ENCODE results near the gene KCTD15. TPM values are rescaled to one million over a fixed set of nuclear protein-coding genes. Genes with fewer than 3 reads are reported as not detected.

The KCTD15 gene
- total and polyA plus RNA-seq, 4 donors, result 0.89 to 13.8 (median 8.1) TPM

DNA sequence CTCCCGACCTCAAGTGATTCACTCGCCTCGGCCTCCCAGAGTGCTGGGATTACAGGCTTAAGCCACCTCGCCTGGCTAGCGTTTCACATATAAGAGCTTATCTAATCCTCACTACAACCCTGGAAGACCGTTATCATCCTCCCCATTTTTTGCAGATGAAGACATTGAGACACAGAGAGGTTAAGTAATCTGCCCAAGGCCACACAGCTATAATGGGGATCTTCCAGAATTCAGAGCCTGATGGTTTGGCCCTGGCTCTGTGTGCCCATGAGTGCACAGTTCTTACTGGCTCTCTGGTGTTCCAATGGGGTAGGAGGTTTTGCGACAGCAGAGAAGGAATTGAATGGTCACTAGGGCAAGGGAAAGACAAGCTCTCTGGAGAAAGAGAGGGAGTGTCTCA, 16.8 kb upstream of the KCTD15 start:
- no peak for DNase-seq (ENCODE audit: low spot score)
- Histone ChIP-seq H3K9ac (ENCODE audit: low read depth in 1 of 2, low read length in 2 of 2) (no peak overlapping the region), H3K27ac (ENCODE audit: low read depth in 1 of 2, low read length in 2 of 2) (no peak overlapping the region), H3K36me3 (ENCODE audit: control insufficient read depth in 4 of 4, insufficient read depth in 3 of 4, low read depth in 1 of 4, low read length in 3 of 4) (no peaks in the 10 kb centered on the region), H3K9me3 (ENCODE audit: control insufficient read depth in 4 of 4, low read length in 3 of 4) (no peaks in the 10 kb centered on the region), H3K4me1 (ENCODE audit: control insufficient read depth in 4 of 4, insufficient read depth in 4 of 4, low read length in 3 of 4) (peaks cover 0 to 16% (median 5%) of the 10 kb centered on the region in 4 donors), H3K4me3 (ENCODE audit: low read depth in 1 of 3, low read length in 3 of 3) (no peak overlapping the region), H3K27me3 (ENCODE audit: control insufficient read depth in 4 of 4, insufficient read depth in 4 of 4, low read length in 3 of 4) (peaks cover 0 to 4% (median 0%) of the 10 kb centered on the region in 4 donors)
- TF ChIP-seq ATF3 (IDR thresholded peaks at IDR 0.05) (no peak), SP1 (IDR thresholded peaks at IDR 0.05) (no peak), HNF4G (IDR thresholded peaks at IDR 0.05) (no peak), GABPA (IDR thresholded peaks at IDR 0.05 in 1 of 2, conservative IDR thresholded peaks at IDR 0.05 in 1 of 2) (no peak), YY1 (IDR thresholded peaks at IDR 0.05) (no peak), JUND (IDR thresholded peaks at IDR 0.05) (no peak), HNF4A (conservative IDR thresholded peaks at IDR 0.05) (no peak), RXRA (IDR thresholded peaks at IDR 0.05) (no peak), RAD21 (IDR thresholded peaks at IDR 0.05) (no peak), FOXA2 (IDR thresholded peaks at IDR 0.05) (no peak), ZBTB33 (IDR thresholded peaks at IDR 0.05) (no peak), TAF1 (conservative IDR thresholded peaks at IDR 0.05) (no peak), CTCF (IDR thresholded peaks at IDR 0.05; ENCODE audit: low read depth, low read length, missing input control) (no peak), NR2F2 (IDR thresholded peaks at IDR 0.05) (no peak), EGR1 (IDR thresholded peaks at IDR 0.05; ENCODE audit: low read depth in 2 of 2) (no peak), FOXA1 (IDR thresholded peaks at IDR 0.05) (no peak)
- TF ChIP-seq, protein P1, sequence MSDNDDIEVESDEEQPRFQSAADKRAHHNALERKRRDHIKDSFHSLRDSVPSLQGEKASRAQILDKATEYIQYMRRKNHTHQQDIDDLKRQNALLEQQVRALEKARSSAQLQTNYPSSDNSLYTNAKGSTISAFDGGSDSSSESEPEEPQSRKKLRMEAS (IDR thresholded peaks at IDR 0.05), result no peak
- TF ChIP-seq, protein P2, sequence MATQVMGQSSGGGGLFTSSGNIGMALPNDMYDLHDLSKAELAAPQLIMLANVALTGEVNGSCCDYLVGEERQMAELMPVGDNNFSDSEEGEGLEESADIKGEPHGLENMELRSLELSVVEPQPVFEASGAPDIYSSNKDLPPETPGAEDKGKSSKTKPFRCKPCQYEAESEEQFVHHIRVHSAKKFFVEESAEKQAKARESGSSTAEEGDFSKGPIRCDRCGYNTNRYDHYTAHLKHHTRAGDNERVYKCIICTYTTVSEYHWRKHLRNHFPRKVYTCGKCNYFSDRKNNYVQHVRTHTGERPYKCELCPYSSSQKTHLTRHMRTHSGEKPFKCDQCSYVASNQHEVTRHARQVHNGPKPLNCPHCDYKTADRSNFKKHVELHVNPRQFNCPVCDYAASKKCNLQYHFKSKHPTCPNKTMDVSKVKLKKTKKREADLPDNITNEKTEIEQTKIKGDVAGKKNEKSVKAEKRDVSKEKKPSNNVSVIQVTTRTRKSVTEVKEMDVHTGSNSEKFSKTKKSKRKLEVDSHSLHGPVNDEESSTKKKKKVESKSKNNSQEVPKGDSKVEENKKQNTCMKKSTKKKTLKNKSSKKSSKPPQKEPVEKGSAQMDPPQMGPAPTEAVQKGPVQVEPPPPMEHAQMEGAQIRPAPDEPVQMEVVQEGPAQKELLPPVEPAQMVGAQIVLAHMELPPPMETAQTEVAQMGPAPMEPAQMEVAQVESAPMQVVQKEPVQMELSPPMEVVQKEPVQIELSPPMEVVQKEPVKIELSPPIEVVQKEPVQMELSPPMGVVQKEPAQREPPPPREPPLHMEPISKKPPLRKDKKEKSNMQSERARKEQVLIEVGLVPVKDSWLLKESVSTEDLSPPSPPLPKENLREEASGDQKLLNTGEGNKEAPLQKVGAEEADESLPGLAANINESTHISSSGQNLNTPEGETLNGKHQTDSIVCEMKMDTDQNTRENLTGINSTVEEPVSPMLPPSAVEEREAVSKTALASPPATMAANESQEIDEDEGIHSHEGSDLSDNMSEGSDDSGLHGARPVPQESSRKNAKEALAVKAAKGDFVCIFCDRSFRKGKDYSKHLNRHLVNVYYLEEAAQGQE (IDR thresholded peaks at IDR 0.05), result no peak
- WGBS, result 75% methylated on average over 7 of the region's 7 CpGs
